Measurements from ENCODE around the gene NR1I2. TPM values are rescaled to one million over a fixed set of nuclear protein-coding genes. Genes with fewer than 3 reads are reported as not detected.

Gene NR1I2
- total and polyA plus RNA-seq, 2 donors (not counting 3 experiments of a cell fraction or from before 2014, with no cell fraction given), result 0.03 TPM; not detected in 1

- ChIA-PET CTCF (interaction anchor here (0.8 to 1.2 kb wide), 4 partner anchors 9 to 216 kb away, joined by 3 to 4 read pairs (median 3); no protein-coding TSS in a partner anchor), POLR2A (no interaction called here)
- H3K36me3 ChIP-seq (ENCODE audit: control insufficient read depth in 2 of 2, extremely low read depth in 1 of 2, insufficient read depth in 2 of 2, low read length in 2 of 2), result no peaks in the 10 kb centered on the region
- H3K9me1 ChIP-seq (replicated peaks; ENCODE audit: control insufficient read depth, extremely low read depth, insufficient read depth, low read length), result no peaks in the 10 kb centered on the region
- H3K4me2 ChIP-seq (ENCODE audit: insufficient read depth, low read length), result no peak overlapping the region
- no peak overlapping the region for H3K9ac ChIP-seq (replicated peaks; ENCODE audit: extremely low read depth, insufficient read depth, low read length)
- no peak for FAIRE-seq
- no peaks in the 10 kb centered on the region for H4K20me1 ChIP-seq (replicated peaks; ENCODE audit: control insufficient read depth, extremely low read depth, insufficient read depth, low read length)
- no peak overlapping the region for H3K27ac ChIP-seq (ENCODE audit: insufficient read depth, low read depth, low read length)
- H3K27me3 ChIP-seq (ENCODE audit: control insufficient read depth in 2 of 2, insufficient read depth in 2 of 2, low read length in 2 of 2), result no peaks in the 10 kb centered on the region
- H3K9me3 ChIP-seq (replicated peaks; ENCODE audit: control insufficient read depth, insufficient read depth, low read length), result no peaks in the 10 kb centered on the region
- H2AFZ ChIP-seq (ENCODE audit: low read depth, low read length), result no peak overlapping the region
- no peak overlapping the region for H3K4me3 ChIP-seq (replicated peaks in 1 of 3; ENCODE audit: insufficient read depth in 1 of 3, low read depth in 1 of 3, low read length in 3 of 3)
- no peak for DNase-seq (ENCODE audit: low read depth, low spot score)
- dilution Hi-C loops (cut with MboI; ENCODE audit: extremely low pct_ligation_motif_present, low sequenced_read_pairs), result no loop called here
- no TSS peak for BruUV-seq (replicated peaks)
- H3K4me1 ChIP-seq (ENCODE audit: control insufficient read depth, extremely low read depth, insufficient read depth, low read length), result no peaks in the 10 kb centered on the region
- TF ChIP-seq POLR2A (IDR thresholded peaks at IDR 0.05; ENCODE audit: low read depth, low read length) (no peak), FOS (IDR thresholded peaks at IDR 0.05; ENCODE audit: borderline replicate concordance, insufficient read depth, low read length) (no peak), MAX (IDR thresholded peaks at IDR 0.05; ENCODE audit: insufficient read depth, insufficient read length) (no peak), MYC (IDR thresholded peaks at IDR 0.05; ENCODE audit: low read depth, low read length) (no peak), POLR2AphosphoS5 (IDR thresholded peaks at IDR 0.05; ENCODE audit: insufficient read depth, low read depth, low read length) (no peak), EZH2 (IDR thresholded peaks at IDR 0.05; ENCODE audit: borderline replicate concordance, low read depth, low read length, severe bottlenecking) (no peak), GATA2 (IDR thresholded peaks at IDR 0.05; ENCODE audit: insufficient read depth, insufficient read length, low read depth, low read length) (no peak), JUN (IDR thresholded peaks at IDR 0.05; ENCODE audit: borderline replicate concordance, insufficient read depth, insufficient read length, low read depth) (no peak)
- TF ChIP-seq, protein P1, sequence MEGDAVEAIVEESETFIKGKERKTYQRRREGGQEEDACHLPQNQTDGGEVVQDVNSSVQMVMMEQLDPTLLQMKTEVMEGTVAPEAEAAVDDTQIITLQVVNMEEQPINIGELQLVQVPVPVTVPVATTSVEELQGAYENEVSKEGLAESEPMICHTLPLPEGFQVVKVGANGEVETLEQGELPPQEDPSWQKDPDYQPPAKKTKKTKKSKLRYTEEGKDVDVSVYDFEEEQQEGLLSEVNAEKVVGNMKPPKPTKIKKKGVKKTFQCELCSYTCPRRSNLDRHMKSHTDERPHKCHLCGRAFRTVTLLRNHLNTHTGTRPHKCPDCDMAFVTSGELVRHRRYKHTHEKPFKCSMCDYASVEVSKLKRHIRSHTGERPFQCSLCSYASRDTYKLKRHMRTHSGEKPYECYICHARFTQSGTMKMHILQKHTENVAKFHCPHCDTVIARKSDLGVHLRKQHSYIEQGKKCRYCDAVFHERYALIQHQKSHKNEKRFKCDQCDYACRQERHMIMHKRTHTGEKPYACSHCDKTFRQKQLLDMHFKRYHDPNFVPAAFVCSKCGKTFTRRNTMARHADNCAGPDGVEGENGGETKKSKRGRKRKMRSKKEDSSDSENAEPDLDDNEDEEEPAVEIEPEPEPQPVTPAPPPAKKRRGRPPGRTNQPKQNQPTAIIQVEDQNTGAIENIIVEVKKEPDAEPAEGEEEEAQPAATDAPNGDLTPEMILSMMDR (IDR thresholded peaks at IDR 0.05; ENCODE audit: extremely low read depth in 1 of 2, insufficient read depth in 1 of 2, low read depth in 1 of 2, low read length in 2 of 2), result no peak
- intact Hi-C loops (cut with micrococcal nuclease), result no loop called here
- H3K79me2 ChIP-seq (ENCODE audit: control insufficient read depth, insufficient read depth, low read length), result no peaks in the 10 kb centered on the region
Observed at GRCh38 chr3:119741657-119742590, 40.0 kb upstream of the NR1I2 start.
